Measurements from ENCODE around the gene KCNH6. TPM values are rescaled to one million over a fixed set of nuclear protein-coding genes. Genes with fewer than 3 reads are reported as not detected.

The KCNH6 gene
- polyA plus RNA-seq, 3 donors = not detected

DNA sequence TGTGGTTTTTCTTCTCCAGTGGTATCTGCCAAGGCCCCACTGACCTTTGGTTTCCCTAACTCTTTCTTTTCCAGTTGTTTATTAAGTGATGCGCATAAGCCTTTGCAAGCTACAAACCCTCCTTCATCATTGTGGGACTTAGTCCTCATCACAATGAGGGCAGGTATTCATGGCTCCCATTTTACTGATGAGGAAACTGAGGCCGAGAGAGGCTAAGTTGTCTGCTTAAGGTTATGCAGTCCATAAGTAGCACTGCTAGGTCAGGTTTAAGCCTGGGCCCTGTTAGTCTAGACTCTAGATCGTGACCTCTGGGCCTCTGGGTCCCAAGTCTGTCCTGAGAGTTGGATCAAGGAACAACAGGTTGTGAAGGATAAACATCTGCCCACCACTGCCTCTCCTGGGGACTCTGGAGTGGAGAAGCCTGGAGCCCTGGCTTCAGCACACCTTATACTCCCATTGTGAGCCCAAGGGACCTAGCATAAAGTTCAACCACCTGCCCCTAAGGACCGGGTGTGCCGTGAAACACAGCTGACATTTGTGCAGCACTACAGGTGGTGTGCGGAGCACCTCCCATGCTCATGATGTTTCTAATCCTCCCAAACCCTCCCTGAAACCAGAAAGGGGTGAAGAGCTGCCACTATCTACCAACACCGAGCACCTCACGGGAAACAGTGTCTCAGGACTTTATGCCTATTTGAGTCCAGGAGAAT, 5.2 kb upstream of the KCNH6 start:
- Histone ChIP-seq H3K27ac (ENCODE audit: low read depth in 1 of 2, low read length in 2 of 2) (no peak overlapping the region), H2AFZ (ENCODE audit: insufficient read depth, low read depth, low read length, poor library complexity, severe bottlenecking) (no peak overlapping the region), H3K4me2 (replicated peaks; ENCODE audit: extremely low read depth, low read length, poor library complexity, severe bottlenecking) (no peak overlapping the region), H3K4me3 (replicated peaks in 1 of 3; ENCODE audit: low read depth in 2 of 3, low read length in 3 of 3) (no peak overlapping the region), H4K20me1 (ENCODE audit: insufficient read depth, low read length) (no peaks in the 10 kb centered on the region), H3K9me3 (replicated peaks in 1 of 2; ENCODE audit: control insufficient read depth in 1 of 2, insufficient read depth in 1 of 2, low read length in 2 of 2) (no peaks in the 10 kb centered on the region), H3K36me3 (replicated peaks in 1 of 2; ENCODE audit: control insufficient read depth in 1 of 2, insufficient read depth in 2 of 2, low read length in 2 of 2) (no peaks in the 10 kb centered on the region), H3K9ac (ENCODE audit: insufficient read depth, low read length, poor library complexity, severe bottlenecking) (no peak overlapping the region), H3K4me1 (ENCODE audit: control insufficient read depth in 1 of 2, insufficient read depth in 2 of 2, low read length in 2 of 2) (no peaks in the 10 kb centered on the region), H3K79me2 (ENCODE audit: insufficient read depth, low read length) (no peaks in the 10 kb centered on the region), H3K27me3 (ENCODE audit: control insufficient read depth in 2 of 2, insufficient read depth in 2 of 2, low read length in 2 of 2) (peaks cover 0 to 2% of the 10 kb centered on the region in 2 donors)
- peaks cover 0 to 4% (median 0%) of the 10 kb centered on the region in 7 donors for H3K9me3 Mint-ChIP-seq
- H3K27ac Mint-ChIP-seq = no peak overlapping the region
- H3K4me1 Mint-ChIP-seq = no peaks in the 10 kb centered on the region
- WGBS (ENCODE audit: insufficient coverage) = 79% methylated on average over 7 of the region's 8 CpGs
- no peaks in the 10 kb centered on the region for H3K36me3 Mint-ChIP-seq
- intact Hi-C loops (cut with micrococcal nuclease) = no loop called here
- no peak for DNase-seq
- H3K27me3 Mint-ChIP-seq (ENCODE audit: low read depth in 3 of 3) = peaks cover 10 to 24% (median 13%) of the 10 kb centered on the region in 3 donors
- H3K4me3 Mint-ChIP-seq = no peak overlapping the region
- TF ChIP-seq, protein P1, sequence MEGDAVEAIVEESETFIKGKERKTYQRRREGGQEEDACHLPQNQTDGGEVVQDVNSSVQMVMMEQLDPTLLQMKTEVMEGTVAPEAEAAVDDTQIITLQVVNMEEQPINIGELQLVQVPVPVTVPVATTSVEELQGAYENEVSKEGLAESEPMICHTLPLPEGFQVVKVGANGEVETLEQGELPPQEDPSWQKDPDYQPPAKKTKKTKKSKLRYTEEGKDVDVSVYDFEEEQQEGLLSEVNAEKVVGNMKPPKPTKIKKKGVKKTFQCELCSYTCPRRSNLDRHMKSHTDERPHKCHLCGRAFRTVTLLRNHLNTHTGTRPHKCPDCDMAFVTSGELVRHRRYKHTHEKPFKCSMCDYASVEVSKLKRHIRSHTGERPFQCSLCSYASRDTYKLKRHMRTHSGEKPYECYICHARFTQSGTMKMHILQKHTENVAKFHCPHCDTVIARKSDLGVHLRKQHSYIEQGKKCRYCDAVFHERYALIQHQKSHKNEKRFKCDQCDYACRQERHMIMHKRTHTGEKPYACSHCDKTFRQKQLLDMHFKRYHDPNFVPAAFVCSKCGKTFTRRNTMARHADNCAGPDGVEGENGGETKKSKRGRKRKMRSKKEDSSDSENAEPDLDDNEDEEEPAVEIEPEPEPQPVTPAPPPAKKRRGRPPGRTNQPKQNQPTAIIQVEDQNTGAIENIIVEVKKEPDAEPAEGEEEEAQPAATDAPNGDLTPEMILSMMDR (IDR thresholded peaks at IDR 0.05) = no peak

DNA sequence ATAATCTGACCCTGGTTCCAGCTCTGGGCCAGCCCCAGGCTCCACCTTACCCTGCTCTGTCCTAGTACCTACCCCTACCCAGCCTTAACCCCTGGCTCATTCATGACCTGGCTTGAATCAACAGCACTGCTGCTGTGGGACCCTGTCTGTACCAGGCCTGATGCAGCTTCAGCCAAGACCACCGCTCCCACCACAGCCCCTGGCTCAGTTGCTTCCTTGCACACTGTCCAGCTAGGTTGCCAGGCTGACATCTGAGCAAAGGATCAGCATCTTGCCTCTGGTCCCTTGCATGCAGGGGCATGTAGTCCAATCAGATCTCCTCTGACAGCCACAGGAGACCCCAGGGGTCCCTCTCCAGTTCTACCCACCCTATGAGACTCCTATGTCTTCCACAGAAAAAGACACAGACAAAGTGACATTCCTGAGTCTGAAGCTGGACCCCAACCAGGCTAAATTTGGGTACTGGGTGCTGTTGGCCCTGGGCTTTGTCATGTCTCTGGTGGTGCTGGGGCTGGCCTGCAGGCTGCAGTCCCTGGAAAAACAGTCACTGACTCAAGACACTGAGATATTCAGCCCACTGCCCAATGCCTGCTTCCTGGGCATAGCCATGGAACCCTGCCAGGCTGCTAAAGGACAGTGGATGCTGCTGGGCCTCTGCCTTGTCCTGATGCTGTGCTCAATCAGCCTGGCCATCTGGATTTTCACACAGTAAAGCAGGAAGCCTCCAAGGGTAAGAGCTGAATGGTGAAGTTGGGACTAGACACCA, 3.9 kb upstream of the KCNH6 start:
- Histone ChIP-seq H3K36me3 (replicated peaks in 1 of 2; ENCODE audit: control insufficient read depth in 1 of 2, insufficient read depth in 2 of 2, low read length in 2 of 2) (no peaks in the 10 kb centered on the region), H3K4me1 (ENCODE audit: control insufficient read depth in 1 of 2, insufficient read depth in 2 of 2, low read length in 2 of 2) (no peaks in the 10 kb centered on the region), H2AFZ (ENCODE audit: insufficient read depth, low read depth, low read length, poor library complexity, severe bottlenecking) (no peak overlapping the region), H3K4me3 (replicated peaks in 1 of 3; ENCODE audit: low read depth in 2 of 3, low read length in 3 of 3) (no peak overlapping the region), H3K79me2 (ENCODE audit: insufficient read depth, low read length) (no peaks in the 10 kb centered on the region), H3K9me3 (replicated peaks in 1 of 2; ENCODE audit: control insufficient read depth in 1 of 2, insufficient read depth in 1 of 2, low read length in 2 of 2) (no peaks in the 10 kb centered on the region), H3K4me2 (replicated peaks; ENCODE audit: extremely low read depth, low read length, poor library complexity, severe bottlenecking) (no peak overlapping the region), H4K20me1 (ENCODE audit: insufficient read depth, low read length) (no peaks in the 10 kb centered on the region), H3K27ac (ENCODE audit: low read depth in 1 of 2, low read length in 2 of 2) (no peak overlapping the region), H3K27me3 (ENCODE audit: control insufficient read depth in 2 of 2, insufficient read depth in 2 of 2, low read length in 2 of 2) (peaks cover 0 to 13% of the 10 kb centered on the region in 2 donors), H3K9ac (ENCODE audit: insufficient read depth, low read length, poor library complexity, severe bottlenecking) (no peak overlapping the region)
- peaks cover 0 to 5% (median 3%) of the 10 kb centered on the region in 7 donors for H3K9me3 Mint-ChIP-seq
- DNase-seq = no peak
- TF ChIP-seq, protein P1 (IDR thresholded peaks at IDR 0.05) = no peak
- intact Hi-C loops (cut with micrococcal nuclease) = no loop called here
- H3K4me3 Mint-ChIP-seq = no peak overlapping the region
- H3K27ac Mint-ChIP-seq = no peak overlapping the region
- 100% methylated on average over 1 of the region's 1 CpG for WGBS (ENCODE audit: insufficient coverage)
- H3K4me1 Mint-ChIP-seq = peaks cover 2% of the 10 kb centered on the region
- peaks cover 20 to 34% (median 21%) of the 10 kb centered on the region in 3 donors for H3K27me3 Mint-ChIP-seq (ENCODE audit: low read depth in 3 of 3)
- H3K36me3 Mint-ChIP-seq = no peaks in the 10 kb centered on the region

Data from CD14-positive monocyte (primary cell).